HepG2 (cell line): ENCODE measurements around the gene NOS1AP.

Experiments used
- ATF7 ChIP-seq, 2 experiments: fragments of 450-650 bp in 1 of 2; sonication (generic) in 1 of 2; formaldehyde crosslinking in 1 of 2; IDR thresholded peaks; 2 replicates each; pipeline versions ENCODE4 v1.4.0 to v1.6.1; 2016 to 2020; ENCODE audit warnings: antibody characterized with exemption in 1 of 2, mild to moderate bottlenecking in 1 of 2, missing genetic modification reagents in 1 of 2
- HOXA7 ChIP-seq: sonication (generic); formaldehyde crosslinking; IDR thresholded peaks from 2 replicates; pipeline ENCODE4 v1.8.1; 2022; ENCODE audit warnings: mild to moderate bottlenecking, missing genetic modification reagents, moderate library complexity
- NFE2L2 ChIP-seq: fragments of 150-350 bp; IDR thresholded peaks from 2 replicates; pipeline ENCODE4 v1.6.1; 2014; ENCODE audit warnings: low read length
- RFX1 ChIP-seq: fragments of 450-650 bp; IDR thresholded peaks from 2 replicates; pipeline ENCODE4 v1.6.1; 2017
- SMC3 ChIP-seq: IDR thresholded peaks from 2 replicates; pipeline ENCODE4 v1.6.1; 2011; ENCODE audit warnings: low read length, improper control_type of control experiment
- ZFP90 ChIP-seq: sonication (generic); formaldehyde crosslinking; IDR thresholded peaks from 2 replicates; pipeline ENCODE4 v1.8.0; 2022; ENCODE audit warnings: missing genetic modification reagents, mild to moderate bottlenecking, inconsistent platforms, borderline replicate concordance
- ZNF251 ChIP-seq: sonication (generic); formaldehyde crosslinking; IDR thresholded peaks from 2 replicates; pipeline ENCODE4 v1.9.0; 2021; ENCODE audit warnings: mild to moderate bottlenecking, missing genetic modification reagents
- ZNF382 ChIP-seq: sonication (generic); formaldehyde crosslinking; IDR thresholded peaks from 2 replicates; pipeline ENCODE4 v1.5.0; 2020; ENCODE audit warnings: missing genetic modification reagents, mild to moderate bottlenecking, borderline replicate concordance
- TF ChIP-seq, protein P1 (sequence below): sonication (generic); formaldehyde crosslinking; IDR thresholded peaks from 2 replicates; pipeline ENCODE4 v1.5.0; 2020; ENCODE audit warnings: mild to moderate bottlenecking, missing genetic modification reagents
- TF ChIP-seq, protein P2 (sequence below): sonication (generic); formaldehyde crosslinking; IDR thresholded peaks from 2 replicates; pipeline ENCODE4 v1.5.0; 2020; ENCODE audit warnings: mild to moderate bottlenecking, missing genetic modification reagents, moderate library complexity
- TF ChIP-seq, protein P3 (sequence below): sonication (generic); formaldehyde crosslinking; IDR thresholded peaks from 2 replicates; pipeline ENCODE4 v1.9.0; 2021; ENCODE audit warnings: missing genetic modification reagents, mild to moderate bottlenecking, borderline replicate concordance

DNA sequence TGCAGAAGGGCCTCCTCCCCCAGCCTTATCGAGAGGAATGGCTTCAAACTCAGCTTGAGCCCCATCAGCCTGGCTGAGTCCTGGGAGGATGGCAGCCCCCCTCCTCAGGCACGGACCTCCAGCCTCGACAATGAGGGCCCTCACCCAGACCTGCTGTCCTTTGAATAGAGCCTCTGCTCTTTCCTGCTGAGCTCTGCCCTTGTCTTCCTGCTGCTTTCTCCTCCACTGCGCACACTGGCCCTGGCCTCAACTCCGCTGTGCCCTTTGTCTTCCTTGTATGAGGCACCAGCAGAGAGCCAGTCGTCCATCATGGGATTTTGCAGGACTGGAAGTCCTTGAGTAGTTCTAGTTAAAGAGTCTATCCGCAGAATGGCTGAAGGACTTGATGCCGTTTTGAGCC is 314.0 kb downstream of the NOS1AP start:
- TF ChIP-seq ZNF251 (CRISPR knock-in tag) (no peak), RFX1 (no peak), ATF7 (IDR thresholded peaks at IDR 0.05) (no peak), ATF7 (CRISPR knock-in tag; IDR thresholded peaks at IDR 0.05) (no peak), SMC3 (no peak), ZFP90 (CRISPR knock-in tag) (no peak), HOXA7 (CRISPR knock-in tag) (no peak), ZNF382 (no peak), NFE2L2 (no peak)
- TF ChIP-seq, protein P1, sequence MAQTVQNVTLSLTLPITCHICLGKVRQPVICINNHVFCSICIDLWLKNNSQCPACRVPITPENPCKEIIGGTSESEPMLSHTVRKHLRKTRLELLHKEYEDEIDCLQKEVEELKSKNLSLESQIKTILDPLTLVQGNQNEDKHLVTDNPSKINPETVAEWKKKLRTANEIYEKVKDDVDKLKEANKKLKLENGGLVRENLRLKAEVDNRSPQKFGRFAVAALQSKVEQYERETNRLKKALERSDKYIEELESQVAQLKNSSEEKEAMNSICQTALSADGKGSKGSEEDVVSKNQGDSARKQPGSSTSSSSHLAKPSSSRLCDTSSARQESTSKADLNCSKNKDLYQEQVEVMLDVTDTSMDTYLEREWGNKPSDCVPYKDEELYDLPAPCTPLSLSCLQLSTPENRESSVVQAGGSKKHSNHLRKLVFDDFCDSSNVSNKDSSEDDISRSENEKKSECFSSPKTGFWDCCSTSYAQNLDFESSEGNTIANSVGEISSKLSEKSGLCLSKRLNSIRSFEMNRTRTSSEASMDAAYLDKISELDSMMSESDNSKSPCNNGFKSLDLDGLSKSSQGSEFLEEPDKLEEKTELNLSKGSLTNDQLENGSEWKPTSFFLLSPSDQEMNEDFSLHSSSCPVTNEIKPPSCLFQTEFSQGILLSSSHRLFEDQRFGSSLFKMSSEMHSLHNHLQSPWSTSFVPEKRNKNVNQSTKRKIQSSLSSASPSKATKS (CRISPR knock-in tag) = no peak
- TF ChIP-seq, protein P2, sequence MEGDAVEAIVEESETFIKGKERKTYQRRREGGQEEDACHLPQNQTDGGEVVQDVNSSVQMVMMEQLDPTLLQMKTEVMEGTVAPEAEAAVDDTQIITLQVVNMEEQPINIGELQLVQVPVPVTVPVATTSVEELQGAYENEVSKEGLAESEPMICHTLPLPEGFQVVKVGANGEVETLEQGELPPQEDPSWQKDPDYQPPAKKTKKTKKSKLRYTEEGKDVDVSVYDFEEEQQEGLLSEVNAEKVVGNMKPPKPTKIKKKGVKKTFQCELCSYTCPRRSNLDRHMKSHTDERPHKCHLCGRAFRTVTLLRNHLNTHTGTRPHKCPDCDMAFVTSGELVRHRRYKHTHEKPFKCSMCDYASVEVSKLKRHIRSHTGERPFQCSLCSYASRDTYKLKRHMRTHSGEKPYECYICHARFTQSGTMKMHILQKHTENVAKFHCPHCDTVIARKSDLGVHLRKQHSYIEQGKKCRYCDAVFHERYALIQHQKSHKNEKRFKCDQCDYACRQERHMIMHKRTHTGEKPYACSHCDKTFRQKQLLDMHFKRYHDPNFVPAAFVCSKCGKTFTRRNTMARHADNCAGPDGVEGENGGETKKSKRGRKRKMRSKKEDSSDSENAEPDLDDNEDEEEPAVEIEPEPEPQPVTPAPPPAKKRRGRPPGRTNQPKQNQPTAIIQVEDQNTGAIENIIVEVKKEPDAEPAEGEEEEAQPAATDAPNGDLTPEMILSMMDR (CRISPR knock-in tag) = no peak
- TF ChIP-seq, protein P3, sequence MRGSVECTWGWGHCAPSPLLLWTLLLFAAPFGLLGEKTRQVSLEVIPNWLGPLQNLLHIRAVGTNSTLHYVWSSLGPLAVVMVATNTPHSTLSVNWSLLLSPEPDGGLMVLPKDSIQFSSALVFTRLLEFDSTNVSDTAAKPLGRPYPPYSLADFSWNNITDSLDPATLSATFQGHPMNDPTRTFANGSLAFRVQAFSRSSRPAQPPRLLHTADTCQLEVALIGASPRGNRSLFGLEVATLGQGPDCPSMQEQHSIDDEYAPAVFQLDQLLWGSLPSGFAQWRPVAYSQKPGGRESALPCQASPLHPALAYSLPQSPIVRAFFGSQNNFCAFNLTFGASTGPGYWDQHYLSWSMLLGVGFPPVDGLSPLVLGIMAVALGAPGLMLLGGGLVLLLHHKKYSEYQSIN (CRISPR knock-in tag) = no peak
